HCT116 (cell line): ENCODE results near the gene GABBR2. TPM values are rescaled to one million over a fixed set of nuclear protein-coding genes. Genes with fewer than 3 reads are reported as not detected.

Experiments
- ATAC-seq: fragments of 200-7000 bp; cut with Tn5 transposase; 2 replicates; pipeline ENCODE4 v1.9.1; 2020; ENCODE audit warnings: mild to moderate bottlenecking, moderate library complexity
- BruUV-seq: library from RNA; stranded (reverse); fragments of 400-500 nt; replicated peaks from 2 replicates; lab custom pipeline; 2021; lab: Mats Ljungman, UMichigan
- CTCF ChIA-PET: fragments of 300-600 bp; sonication (Branson Sonifier 250); formaldehyde crosslinking; loops from one replicate; lab custom pipeline; 2021; ENCODE audit warnings: antibody characterized with exemption; lab: Charles Lee
- POLR2A ChIA-PET: fragments of 300-600, 350-600 bp; sonication (Branson Sonifier 250); formaldehyde crosslinking; loops from one replicate; lab custom pipeline; 2021; ENCODE audit warnings: antibody characterized with exemption; lab: Charles Lee
- RAD21 ChIA-PET, 2 experiments: fragments of 300-600 bp; sonication (Branson Sonifier 250); formaldehyde crosslinking; loops; one replicate each; lab custom pipeline; 2023; ENCODE audit warnings: low total read pairs in 2 of 2; ENCODE audit not compliant: uncharacterized antibody in 2 of 2, unreplicated experiment in 2 of 2, low non-redundant PET in 1 of 2; lab: Charles Lee
- DNase-seq: peaks from one replicate; pipeline ENCODE4 v3.0.0-alpha.2; 2010; ENCODE audit warnings: low read depth, low spot score
- H2AFZ ChIP-seq: fragments of 200-600 bp; shearing (Covaris generic), sonication (generic); 2 replicates; pipeline ENCODE4 v1.6.1; 2017; ENCODE audit warnings: low read depth, mixed run types, mixed read lengths, antibody characterized with exemption, low read length; ENCODE audit not compliant: poor library complexity, severe bottlenecking
- H3K27ac ChIP-seq: 2 replicates; pipeline ENCODE4 v1.5.1; 2012; ENCODE audit warnings: low read depth, low read length
- H3K27me3 ChIP-seq: fragments of 200-600 bp; sonication (generic); 2 replicates; pipeline ENCODE4 v1.6.1; 2016; ENCODE audit warnings: mixed run types, low read length, mixed read lengths; ENCODE audit not compliant: insufficient read depth
- H3K36me3 ChIP-seq, 2 experiments: fragments of 200-500 bp in 1 of 2; fragments of 200-600 bp in 1 of 2; sonication (Bioruptor generic) in 1 of 2; sonication (generic) in 1 of 2; 2 replicates each; pipeline versions ENCODE4 v1.5.1 to v1.6.1; 2014 to 2016; ENCODE audit warnings: low read length in 2 of 2, inconsistent platforms in 1 of 2, mixed read lengths in 1 of 2, mixed run types in 1 of 2; ENCODE audit not compliant: insufficient read depth in 2 of 2, control insufficient read depth in 1 of 2
- H3K4me1 ChIP-seq, 2 experiments: fragments of 200-600 bp in 1 of 2; sonication (generic) in 1 of 2; 2 replicates each; pipeline versions ENCODE4 v1.5.1 to v1.6.1; 2012 to 2017; ENCODE audit warnings: low read length in 2 of 2, inconsistent platforms in 1 of 2, mild to moderate bottlenecking in 1 of 2, mixed read lengths in 1 of 2, mixed run types in 1 of 2, moderate library complexity in 1 of 2; ENCODE audit not compliant: insufficient read depth in 2 of 2, control insufficient read depth in 1 of 2
- H3K4me2 ChIP-seq: fragments of 200-600 bp; sonication (generic); 2 replicates; pipeline ENCODE4 v1.6.1; 2017; ENCODE audit warnings: mixed run types, low read length, mixed read lengths
- H3K4me3 ChIP-seq, 2 experiments: fragments of 200-600 bp in 1 of 2; sonication (generic) in 1 of 2; replicated peaks in 1 of 2; 2 replicates each; pipeline ENCODE4 v1.5.1; 2011 to 2016; ENCODE audit warnings: low read length in 2 of 2, control low read depth in 1 of 2, low read depth in 1 of 2, mild to moderate bottlenecking in 1 of 2, mixed read lengths in 1 of 2, mixed run types in 1 of 2
- H3K79me2 ChIP-seq: fragments of 200-600 bp; sonication (generic); 2 replicates; pipeline ENCODE4 v1.6.1; 2017; ENCODE audit warnings: mild to moderate bottlenecking, mixed run types, low read length, moderate library complexity, mixed read lengths; ENCODE audit not compliant: insufficient read depth
- H3K9ac ChIP-seq: fragments of 200-600 bp; sonication (generic); 2 replicates; pipeline ENCODE4 v1.6.1; 2016; ENCODE audit warnings: low read length, mixed read lengths
- H3K9me2 ChIP-seq: fragments of 200-600 bp; sonication (generic), shearing (Covaris generic); 2 replicates; pipeline ENCODE4 v1.6.1; 2017; ENCODE audit warnings: mixed run types, mild to moderate bottlenecking, moderate library complexity; ENCODE audit not compliant: insufficient read depth
- H3K9me3 ChIP-seq, 2 experiments: fragments of 200-500 bp in 1 of 2; fragments of 200-600 bp in 1 of 2; sonication (Bioruptor generic) in 1 of 2; sonication (generic) in 1 of 2; 2 replicates each; pipeline ENCODE4 v1.6.1; 2014 to 2017; ENCODE audit warnings: low read length in 2 of 2, mixed read lengths in 2 of 2, inconsistent platforms in 1 of 2, low read depth in 1 of 2, mild to moderate bottlenecking in 1 of 2, mixed run types in 1 of 2, moderate library complexity in 1 of 2; ENCODE audit not compliant: control insufficient read depth in 1 of 2, insufficient read depth in 1 of 2
- H4K20me1 ChIP-seq: fragments of 200-600 bp; sonication (generic), shearing (Covaris generic); 2 replicates; pipeline ENCODE4 v1.6.1; 2017; ENCODE audit warnings: mixed run types, mild to moderate bottlenecking, moderate library complexity; ENCODE audit not compliant: insufficient read depth
- ATF3 ChIP-seq: IDR thresholded peaks from 2 replicates; pipeline ENCODE4 v1.6.1; 2012
- CBX3 ChIP-seq: IDR thresholded peaks from 2 replicates; pipeline ENCODE4 v1.6.1; 2012; ENCODE audit warnings: low read depth
- CEBPB ChIP-seq: IDR thresholded peaks from 2 replicates; pipeline ENCODE4 v1.6.1; 2012; ENCODE audit warnings: low read depth
- EGR1 ChIP-seq: IDR thresholded peaks from 2 replicates; pipeline ENCODE4 v1.6.1; 2012; ENCODE audit warnings: low read depth
- EZH2 ChIP-seq: fragments of 200-600 bp; sonication (generic); IDR thresholded peaks from 2 replicates; pipeline ENCODE4 v1.6.1; 2017; ENCODE audit warnings: antibody characterized with exemption, mixed run types
- FOSL1 ChIP-seq: IDR thresholded peaks from 2 replicates; pipeline ENCODE4 v1.6.1; 2012; ENCODE audit warnings: low read depth
- JUND ChIP-seq: IDR thresholded peaks from 2 replicates; pipeline ENCODE4 v1.6.1; 2012
- MAX ChIP-seq: IDR thresholded peaks from 2 replicates; pipeline ENCODE4 v1.6.1; 2012
- POLR2AphosphoS5 ChIP-seq: IDR thresholded peaks from 2 replicates; pipeline ENCODE4 v1.6.1; 2011; ENCODE audit warnings: mild to moderate bottlenecking, low read depth, low read length, moderate library complexity
- RAD21 ChIP-seq: IDR thresholded peaks from 2 replicates; pipeline ENCODE4 v1.6.1; 2012; ENCODE audit warnings: low read depth, mild to moderate bottlenecking
- SIN3A ChIP-seq: IDR thresholded peaks from 2 replicates; pipeline ENCODE4 v1.6.1; 2012; ENCODE audit warnings: low read depth
- SP1 ChIP-seq: IDR thresholded peaks from 2 replicates; pipeline ENCODE4 v1.6.1; 2012; ENCODE audit warnings: low read depth
- SRF ChIP-seq: IDR thresholded peaks from 2 replicates; pipeline ENCODE4 v1.6.1; 2012; ENCODE audit warnings: low read depth
- TCF7L2 ChIP-seq: IDR thresholded peaks from 2 replicates; pipeline ENCODE4 v1.7.0; 2011; ENCODE audit warnings: borderline replicate concordance, inconsistent platforms; ENCODE audit not compliant: insufficient read depth, insufficient read length; ENCODE audit errors: extremely low read depth
- YY1 ChIP-seq: IDR thresholded peaks from 2 replicates; pipeline ENCODE4 v1.6.1; 2011; ENCODE audit warnings: low read length, low read depth, moderate library complexity, mild to moderate bottlenecking; ENCODE audit not compliant: insufficient replicate concordance; ENCODE audit errors: extremely low read depth
- ZFX ChIP-seq: fragments of 450-650 bp; IDR thresholded peaks from 2 replicates; pipeline ENCODE4 v1.6.1; 2017
- ZNF274 ChIP-seq: fragments of 200-500 bp; sonication (Bioruptor generic); IDR thresholded peaks from 2 replicates; pipeline ENCODE4 v1.6.1; 2014; ENCODE audit warnings: mild to moderate bottlenecking, low read depth, low read length, inconsistent platforms
- intact Hi-C: fragments of 100-400 bp; cut with micrococcal nuclease; formaldehyde crosslinking; loops from 2 replicates; pipeline ENCODE4 v1.10.0; 2022
- total RNA-seq: library from RNA; stranded (reverse); gene quantifications from one replicate; pipeline ENCODE4 v1.2.1, GENCODE V29; 2021; ENCODE audit not compliant: unreplicated experiment
- TF ChIP-seq, protein P1 (sequence below): IDR thresholded peaks from 2 replicates; pipeline ENCODE4 v1.6.1; 2012; ENCODE audit warnings: low read depth
- TF ChIP-seq, protein P2 (sequence below): IDR thresholded peaks from 2 replicates; pipeline ENCODE4 v1.6.1; 2011; ENCODE audit warnings: mild to moderate bottlenecking, low read length, moderate library complexity; ENCODE audit not compliant: insufficient replicate concordance; ENCODE audit errors: extremely low read depth

The GABBR2 gene
- total RNA-seq, 1 experiment from 2014 or later = 0.15 TPM

- no peaks in the 10 kb centered on the region for H3K9me2 ChIP-seq
- ChIA-PET POLR2A (no interaction called here), RAD21 (no interaction called here), CTCF (no interaction called here)
- no peak overlapping the region for H3K4me2 ChIP-seq
- ATAC-seq = no peak
- no peak overlapping the region for H3K9ac ChIP-seq
- H4K20me1 ChIP-seq = no peaks in the 10 kb centered on the region
- no peak overlapping the region for H2AFZ ChIP-seq
- TF ChIP-seq ZFX (no peak), CBX3 (no peak), SIN3A (no peak), FOSL1 (no peak), SRF (no peak), ATF3 (no peak), RAD21 (no peak), MAX (no peak), EZH2 (no peak), YY1 (no peak), TCF7L2 (no peak), CEBPB (no peak), JUND (no peak), EGR1 (no peak), POLR2AphosphoS5 (no peak), SP1 (no peak), ZNF274 (no peak)
- TF ChIP-seq, protein P1, sequence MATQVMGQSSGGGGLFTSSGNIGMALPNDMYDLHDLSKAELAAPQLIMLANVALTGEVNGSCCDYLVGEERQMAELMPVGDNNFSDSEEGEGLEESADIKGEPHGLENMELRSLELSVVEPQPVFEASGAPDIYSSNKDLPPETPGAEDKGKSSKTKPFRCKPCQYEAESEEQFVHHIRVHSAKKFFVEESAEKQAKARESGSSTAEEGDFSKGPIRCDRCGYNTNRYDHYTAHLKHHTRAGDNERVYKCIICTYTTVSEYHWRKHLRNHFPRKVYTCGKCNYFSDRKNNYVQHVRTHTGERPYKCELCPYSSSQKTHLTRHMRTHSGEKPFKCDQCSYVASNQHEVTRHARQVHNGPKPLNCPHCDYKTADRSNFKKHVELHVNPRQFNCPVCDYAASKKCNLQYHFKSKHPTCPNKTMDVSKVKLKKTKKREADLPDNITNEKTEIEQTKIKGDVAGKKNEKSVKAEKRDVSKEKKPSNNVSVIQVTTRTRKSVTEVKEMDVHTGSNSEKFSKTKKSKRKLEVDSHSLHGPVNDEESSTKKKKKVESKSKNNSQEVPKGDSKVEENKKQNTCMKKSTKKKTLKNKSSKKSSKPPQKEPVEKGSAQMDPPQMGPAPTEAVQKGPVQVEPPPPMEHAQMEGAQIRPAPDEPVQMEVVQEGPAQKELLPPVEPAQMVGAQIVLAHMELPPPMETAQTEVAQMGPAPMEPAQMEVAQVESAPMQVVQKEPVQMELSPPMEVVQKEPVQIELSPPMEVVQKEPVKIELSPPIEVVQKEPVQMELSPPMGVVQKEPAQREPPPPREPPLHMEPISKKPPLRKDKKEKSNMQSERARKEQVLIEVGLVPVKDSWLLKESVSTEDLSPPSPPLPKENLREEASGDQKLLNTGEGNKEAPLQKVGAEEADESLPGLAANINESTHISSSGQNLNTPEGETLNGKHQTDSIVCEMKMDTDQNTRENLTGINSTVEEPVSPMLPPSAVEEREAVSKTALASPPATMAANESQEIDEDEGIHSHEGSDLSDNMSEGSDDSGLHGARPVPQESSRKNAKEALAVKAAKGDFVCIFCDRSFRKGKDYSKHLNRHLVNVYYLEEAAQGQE = no peak
- TF ChIP-seq, protein P2, sequence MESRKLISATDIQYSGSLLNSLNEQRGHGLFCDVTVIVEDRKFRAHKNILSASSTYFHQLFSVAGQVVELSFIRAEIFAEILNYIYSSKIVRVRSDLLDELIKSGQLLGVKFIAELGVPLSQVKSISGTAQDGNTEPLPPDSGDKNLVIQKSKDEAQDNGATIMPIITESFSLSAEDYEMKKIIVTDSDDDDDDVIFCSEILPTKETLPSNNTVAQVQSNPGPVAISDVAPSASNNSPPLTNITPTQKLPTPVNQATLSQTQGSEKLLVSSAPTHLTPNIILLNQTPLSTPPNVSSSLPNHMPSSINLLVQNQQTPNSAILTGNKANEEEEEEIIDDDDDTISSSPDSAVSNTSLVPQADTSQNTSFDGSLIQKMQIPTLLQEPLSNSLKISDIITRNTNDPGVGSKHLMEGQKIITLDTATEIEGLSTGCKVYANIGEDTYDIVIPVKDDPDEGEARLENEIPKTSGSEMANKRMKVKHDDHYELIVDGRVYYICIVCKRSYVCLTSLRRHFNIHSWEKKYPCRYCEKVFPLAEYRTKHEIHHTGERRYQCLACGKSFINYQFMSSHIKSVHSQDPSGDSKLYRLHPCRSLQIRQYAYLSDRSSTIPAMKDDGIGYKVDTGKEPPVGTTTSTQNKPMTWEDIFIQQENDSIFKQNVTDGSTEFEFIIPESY = no peak
- no peak overlapping the region for H3K4me3 ChIP-seq
- H3K9me3 ChIP-seq = no peaks in the 10 kb centered on the region
- no peak for DNase-seq
- no peaks in the 10 kb centered on the region for H3K79me2 ChIP-seq
- no peaks in the 10 kb centered on the region for H3K4me1 ChIP-seq
- H3K36me3 ChIP-seq = peaks cover 0 to 7% of the 10 kb centered on the region in 2 experiments; a peak in 1 of 4 replicates
- H3K27me3 ChIP-seq = no peaks in the 10 kb centered on the region; the same call in 1 of the 2 replicates
- BruUV-seq = no TSS peak
- no peak overlapping the region for H3K27ac ChIP-seq
- intact Hi-C loops = no loop called here
Measured at GRCh38 chr9:98732091-98732490, 23.4 kb upstream of the GABBR2 start.
